MM.1S (cell line): ENCODE measurements around the gene LIME1.

Experiments
- CTCF ChIP-seq: fragments of 300-600 bp; sonication (generic); IDR thresholded peaks from 2 replicates; pipeline ENCODE4 v1.5.1; 2016; ENCODE audit warnings: antibody characterized with exemption, low read length, mixed read lengths
- EZH2 ChIP-seq: fragments of 300-600 bp; sonication (generic); optimal IDR thresholded peaks from 2 replicates; pipeline ENCODE3; 2017; ENCODE audit warnings: low read depth, mild to moderate bottlenecking, antibody characterized with exemption, low read length, mixed read lengths

GRCh38 chr20:63700199-63701050 lies 36.0 kb upstream of the LIME1 start:
- TF ChIP-seq EZH2 (no peak), CTCF (no peak)
